Measurements from ENCODE around the gene AUTS2.

AUTS2 gene

GRCh38 chr7:70299472-70299807, 701.2 kb downstream of the AUTS2 start:
- TF ChIP-seq TARDBP (IDR thresholded peaks at IDR 0.05) (no peak), SUZ12 (IDR thresholded peaks at IDR 0.05) (no peak), BHLHE40 (IDR thresholded peaks at IDR 0.05; ENCODE audit: borderline replicate concordance) (no peak), ZNF384 (IDR thresholded peaks at IDR 0.05) (no peak), HDGF (IDR thresholded peaks at IDR 0.05; ENCODE audit: borderline replicate concordance) (no peak), ARNT (IDR thresholded peaks at IDR 0.05) (no peak), FOXM1 (IDR thresholded peaks at IDR 0.05; ENCODE audit: borderline replicate concordance) (no peak), FOXA1 (IDR thresholded peaks at IDR 0.05) (no peak), PKNOX1 (IDR thresholded peaks at IDR 0.05) (no peak)
- ChIA-PET POLR2A (no interaction called here), CTCF (no interaction called here)
- no peak for DNase-seq (ENCODE audit: extremely low spot score)

- DNase-seq (ENCODE audit: extremely low spot score), result no peak
- POLR2A ChIA-PET, result no interaction called here
- TF ChIP-seq FOXK2 (IDR thresholded peaks at IDR 0.05), result no peak
- TF ChIP-seq PKNOX1 (IDR thresholded peaks at IDR 0.05), result no peak
- no peak for TF ChIP-seq ARNT (IDR thresholded peaks at IDR 0.05)
- CTCF ChIA-PET, result no interaction called here
Observed at GRCh38 chr7:70301673-70302185, 703.5 kb downstream of the AUTS2 start.

GRCh38 chr7:70303309-70303708, 705.0 kb downstream of the AUTS2 start:
- ChIA-PET CTCF (no interaction called here), POLR2A (no interaction called here)
- TF ChIP-seq LEF1 (IDR thresholded peaks at IDR 0.05; ENCODE audit: borderline replicate concordance) (no peak), L3MBTL2 (conservative IDR thresholded peaks at IDR 0.05) (no peak), FOXM1 (IDR thresholded peaks at IDR 0.05; ENCODE audit: borderline replicate concordance) (no peak), ARNT (IDR thresholded peaks at IDR 0.05) (no peak), TARDBP (IDR thresholded peaks at IDR 0.05) (no peak), SP1 (IDR thresholded peaks at IDR 0.05) (no peak), FOXA1 (IDR thresholded peaks at IDR 0.05) (no peak), ZNF384 (IDR thresholded peaks at IDR 0.05) (no peak), BHLHE40 (IDR thresholded peaks at IDR 0.05; ENCODE audit: borderline replicate concordance) (no peak), FOXK2 (IDR thresholded peaks at IDR 0.05) (no peak), CTBP1 (IDR thresholded peaks at IDR 0.05; ENCODE audit: borderline replicate concordance) (no peak), NFRKB (IDR thresholded peaks at IDR 0.05) (no peak), HDGF (IDR thresholded peaks at IDR 0.05; ENCODE audit: borderline replicate concordance) (no peak), ELF4 (IDR thresholded peaks at IDR 0.05) (no peak), SUZ12 (IDR thresholded peaks at IDR 0.05) (no peak), PKNOX1 (IDR thresholded peaks at IDR 0.05) (no peak)
- no peak for DNase-seq (ENCODE audit: extremely low spot score)

GRCh38 chr7:70303780-70304179, 705.5 kb downstream of the AUTS2 start:
- ChIA-PET POLR2A (no interaction called here), CTCF (no interaction called here)
- no peak for TF ChIP-seq FOXK2 (IDR thresholded peaks at IDR 0.05)
- TF ChIP-seq TARDBP (IDR thresholded peaks at IDR 0.05), result no peak
- no peak for TF ChIP-seq FOXA1 (IDR thresholded peaks at IDR 0.05)
- no peak for TF ChIP-seq NFRKB (IDR thresholded peaks at IDR 0.05)
- no peak for TF ChIP-seq PKNOX1 (IDR thresholded peaks at IDR 0.05)
- no peak for TF ChIP-seq ZNF384 (IDR thresholded peaks at IDR 0.05)

GRCh38 chr7:70306173-70306572, 707.9 kb downstream of the AUTS2 start:
- ChIA-PET POLR2A (no interaction called here), CTCF (no interaction called here)
- no peak for DNase-seq (ENCODE audit: extremely low spot score)
- TF ChIP-seq ARNT (IDR thresholded peaks at IDR 0.05) (no peak), BHLHE40 (IDR thresholded peaks at IDR 0.05; ENCODE audit: borderline replicate concordance) (no peak), ZNF384 (IDR thresholded peaks at IDR 0.05) (no peak), SP1 (IDR thresholded peaks at IDR 0.05) (no peak), HDGF (IDR thresholded peaks at IDR 0.05; ENCODE audit: borderline replicate concordance) (no peak), FOXM1 (IDR thresholded peaks at IDR 0.05; ENCODE audit: borderline replicate concordance) (no peak), TARDBP (IDR thresholded peaks at IDR 0.05) (no peak), PKNOX1 (IDR thresholded peaks at IDR 0.05) (no peak), NFRKB (IDR thresholded peaks at IDR 0.05) (no peak), CTBP1 (IDR thresholded peaks at IDR 0.05; ENCODE audit: borderline replicate concordance) (no peak), FOXK2 (IDR thresholded peaks at IDR 0.05) (no peak), LEF1 (IDR thresholded peaks at IDR 0.05; ENCODE audit: borderline replicate concordance) (no peak), SUZ12 (IDR thresholded peaks at IDR 0.05) (no peak)

More at GRCh38 chr7:70303780-70304179, 705.5 kb downstream of the AUTS2 start:
- no peak for DNase-seq (ENCODE audit: extremely low spot score)

- POLR2A ChIA-PET, result no interaction called here
- no peak for DNase-seq (ENCODE audit: extremely low spot score)
- CTCF ChIA-PET, result interaction anchor here (0.9 kb wide), 1 partner anchor 10 kb away, joined by 3 read pairs; no protein-coding TSS in a partner anchor
- no peak for TF ChIP-seq PKNOX1 (IDR thresholded peaks at IDR 0.05)
- TF ChIP-seq NFRKB (IDR thresholded peaks at IDR 0.05), result no peak
- no peak for TF ChIP-seq TARDBP (IDR thresholded peaks at IDR 0.05)
- TF ChIP-seq FOXM1 (IDR thresholded peaks at IDR 0.05; ENCODE audit: borderline replicate concordance), result no peak
- no peak for TF ChIP-seq SP1 (IDR thresholded peaks at IDR 0.05)
- no peak for TF ChIP-seq FOXK2 (IDR thresholded peaks at IDR 0.05)
- no peak for TF ChIP-seq ZNF384 (IDR thresholded peaks at IDR 0.05)
- no peak for TF ChIP-seq BHLHE40 (IDR thresholded peaks at IDR 0.05; ENCODE audit: borderline replicate concordance)
- TF ChIP-seq HDGF (IDR thresholded peaks at IDR 0.05; ENCODE audit: borderline replicate concordance), result no peak
- no peak for TF ChIP-seq SUZ12 (IDR thresholded peaks at IDR 0.05)
- no peak for TF ChIP-seq CTBP1 (IDR thresholded peaks at IDR 0.05; ENCODE audit: borderline replicate concordance)
- no peak for TF ChIP-seq ARNT (IDR thresholded peaks at IDR 0.05)
- no peak for TF ChIP-seq L3MBTL2 (conservative IDR thresholded peaks at IDR 0.05)
- TF ChIP-seq ELF4 (IDR thresholded peaks at IDR 0.05), result no peak
- TF ChIP-seq FOXA1 (IDR thresholded peaks at IDR 0.05), result no peak
- TF ChIP-seq LEF1 (IDR thresholded peaks at IDR 0.05; ENCODE audit: borderline replicate concordance), result no peak
Observed at GRCh38 chr7:70307544-70308106, 709.4 kb downstream of the AUTS2 start.
